DOHH2 (cell line): ENCODE data around the gene TRAF4.

Experiments used
- CTCF ChIP-seq: fragments of 200-600 bp; sonication (generic); IDR thresholded peaks from one replicate; pipeline ENCODE4 v1.5.1; 2014; ENCODE audit warnings: antibody characterized with exemption, mild to moderate bottlenecking, low read depth, low read length; ENCODE audit not compliant: poor library complexity, severe bottlenecking
- EZH2phosphoT487 ChIP-seq: fragments of 200-600 bp; sonication (generic); IDR thresholded peaks from 2 replicates; pipeline ENCODE4 v1.6.1; 2017; ENCODE audit warnings: borderline replicate concordance, mild to moderate bottlenecking, antibody characterized with exemption, low read length, moderate library complexity, mixed read lengths

GRCh38 chr17:28777178-28777577, 33.4 kb downstream of the TRAF4 start:
- no peak for TF ChIP-seq CTCF
- no peak for TF ChIP-seq EZH2phosphoT487
